GM21723 (cell line): Measurements from ENCODE around the gene PMP22.
"Not testable (repeated sequence)": the region's sequence is repeated elsewhere in the genome, so short reads cannot be mapped to it uniquely, and the experiment has no call there.

Experiments
- ATAC-seq: cut with Tn5 transposase; IDR thresholded peaks from one replicate; pipeline ENCODE4 v1.9.1; 2021; ENCODE audit warnings: mild to moderate bottlenecking, moderate library complexity; ENCODE audit not compliant: unreplicated experiment

Gene PMP22

GRCh38 chr17:15220785-15221184, 44.3 kb downstream of the PMP22 start:
- ATAC-seq: no peak

DNA sequence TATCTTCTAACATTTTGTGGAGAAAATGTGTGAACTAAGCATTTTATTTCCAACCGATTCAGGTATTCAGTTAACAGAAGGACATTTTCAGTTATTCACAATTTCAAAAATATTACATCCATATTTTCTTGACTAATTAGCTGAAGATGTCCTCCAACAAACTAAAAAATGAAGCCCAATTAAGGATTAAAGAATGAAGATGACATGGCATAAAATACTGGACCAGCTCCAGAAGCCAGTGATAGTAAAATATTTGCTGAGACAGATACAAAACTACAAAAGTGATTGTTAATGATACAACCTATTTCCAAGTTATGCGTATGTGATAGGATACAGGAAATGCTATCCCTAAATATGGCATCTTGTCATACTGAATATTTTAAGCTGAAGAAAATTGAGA, 48.6 kb downstream of the PMP22 start:
- ATAC-seq: no peak

DNA sequence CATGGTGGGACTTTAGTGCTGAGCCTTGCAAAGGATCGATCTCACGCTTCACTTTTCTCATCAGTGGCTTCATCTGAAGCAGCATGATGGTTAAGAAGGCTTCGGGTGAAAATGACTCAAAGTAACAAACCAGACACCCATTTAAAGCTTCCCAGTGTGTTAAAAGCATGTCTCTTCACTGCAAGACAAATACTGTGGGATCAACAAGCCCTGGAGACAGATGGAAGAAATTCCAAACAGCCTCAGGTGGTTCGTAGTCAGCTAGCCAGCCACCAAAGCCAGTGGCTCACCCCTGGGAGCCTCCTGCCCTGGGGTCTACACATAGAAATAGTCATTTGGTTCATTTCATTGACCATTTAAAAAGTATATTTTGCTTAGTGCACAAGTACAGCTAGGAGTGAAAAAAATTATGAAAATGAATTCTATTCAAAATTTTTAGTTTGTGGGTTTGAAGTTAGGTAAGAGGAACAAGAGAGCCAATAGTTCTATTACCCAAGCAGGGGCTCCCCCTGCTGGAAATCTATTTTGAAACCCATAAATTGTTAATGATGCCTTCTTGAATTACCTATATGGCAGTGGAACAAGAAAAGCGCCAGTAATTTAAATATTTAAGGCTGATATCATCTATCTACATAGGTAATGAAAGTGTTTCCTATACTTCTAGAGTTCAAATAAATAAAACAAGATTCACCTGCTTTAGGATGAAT, 51.6 kb downstream of the PMP22 start:
- no peak for ATAC-seq

DNA sequence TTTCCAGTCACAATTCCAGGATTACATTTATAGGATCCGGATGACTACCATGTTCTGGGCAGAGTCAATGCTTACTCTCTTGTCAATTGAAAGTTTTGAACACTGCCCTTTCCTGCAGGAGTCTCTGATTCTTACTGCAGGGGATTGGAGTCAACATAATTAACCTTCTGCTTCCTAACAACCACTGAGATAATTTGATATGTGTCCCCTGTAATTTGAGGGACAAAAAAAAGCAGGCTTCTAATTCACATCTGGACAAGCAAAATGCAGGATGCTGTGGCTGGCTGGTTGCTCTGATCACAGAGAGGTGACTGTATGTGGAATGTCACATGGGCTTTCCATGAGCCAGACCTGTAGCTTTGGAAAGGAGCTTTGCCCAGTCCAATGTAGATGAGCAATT, 54.9 kb downstream of the PMP22 start:
- ATAC-seq: no peak

DNA sequence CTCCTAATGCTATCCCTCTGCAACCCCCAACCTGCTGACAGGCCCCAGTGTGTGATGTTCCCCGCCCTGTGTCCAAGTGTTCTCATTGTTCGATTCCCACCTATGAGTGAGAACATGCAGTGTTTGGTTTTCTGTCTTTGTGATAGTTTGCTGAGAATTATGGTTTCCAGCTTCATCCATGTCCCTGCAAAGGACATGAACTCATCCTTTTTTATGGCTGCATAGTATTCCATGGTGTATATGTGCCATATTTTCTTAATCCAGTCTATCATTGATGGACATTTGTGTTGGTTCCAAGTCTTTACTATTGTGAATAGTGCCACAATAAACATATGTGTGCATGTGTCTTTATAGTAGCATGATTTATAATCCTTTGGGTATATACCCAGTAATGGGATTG, 62.1 kb downstream of the PMP22 start:
- ATAC-seq: not testable (repeated sequence)

DNA sequence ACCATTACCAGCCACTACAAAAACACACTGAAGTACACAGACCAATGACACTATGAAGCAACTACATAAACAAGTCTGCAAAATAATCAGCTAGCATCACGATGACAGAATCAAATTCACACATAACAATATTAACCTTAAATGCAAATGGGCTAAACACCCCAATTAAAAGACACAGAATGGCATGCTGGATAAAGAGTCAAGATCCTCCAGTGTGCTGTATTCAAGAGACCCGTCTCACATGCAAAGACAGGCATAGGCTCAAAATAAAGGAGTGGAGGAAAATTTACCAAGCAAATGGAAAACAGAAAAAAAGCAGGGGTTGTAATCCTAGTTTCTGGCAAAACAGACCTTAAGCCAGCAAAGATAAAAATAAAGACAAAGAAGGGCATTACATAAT, 64.6 kb downstream of the PMP22 start:
- not testable (repeated sequence) for ATAC-seq

GRCh38 chr17:15197229-15197628, 67.9 kb downstream of the PMP22 start:
- no peak for ATAC-seq

DNA sequence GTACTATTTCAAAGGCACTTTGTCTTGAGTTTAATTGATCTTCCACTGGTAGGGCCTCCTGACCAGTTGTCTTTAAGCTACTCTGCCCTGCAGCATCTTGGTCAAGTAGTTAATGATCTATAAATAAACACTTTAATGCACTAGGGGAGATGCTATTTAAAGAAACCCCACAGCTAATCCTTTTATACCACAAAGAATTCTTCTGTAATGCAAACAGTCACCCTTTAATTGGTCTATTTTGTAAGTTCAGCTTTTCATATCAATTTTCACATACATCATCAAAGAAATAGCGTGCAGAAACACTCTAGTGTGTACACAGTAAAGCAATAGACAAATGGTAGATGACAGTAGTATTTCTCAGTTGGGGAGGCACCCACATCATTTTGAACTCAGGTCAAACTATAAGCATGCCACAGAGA, 70.3 kb downstream of the PMP22 start:
- no peak for ATAC-seq

- ATAC-seq: no peak
Observed at GRCh38 chr17:15185625-15185991, 79.5 kb downstream of the PMP22 start.

DNA sequence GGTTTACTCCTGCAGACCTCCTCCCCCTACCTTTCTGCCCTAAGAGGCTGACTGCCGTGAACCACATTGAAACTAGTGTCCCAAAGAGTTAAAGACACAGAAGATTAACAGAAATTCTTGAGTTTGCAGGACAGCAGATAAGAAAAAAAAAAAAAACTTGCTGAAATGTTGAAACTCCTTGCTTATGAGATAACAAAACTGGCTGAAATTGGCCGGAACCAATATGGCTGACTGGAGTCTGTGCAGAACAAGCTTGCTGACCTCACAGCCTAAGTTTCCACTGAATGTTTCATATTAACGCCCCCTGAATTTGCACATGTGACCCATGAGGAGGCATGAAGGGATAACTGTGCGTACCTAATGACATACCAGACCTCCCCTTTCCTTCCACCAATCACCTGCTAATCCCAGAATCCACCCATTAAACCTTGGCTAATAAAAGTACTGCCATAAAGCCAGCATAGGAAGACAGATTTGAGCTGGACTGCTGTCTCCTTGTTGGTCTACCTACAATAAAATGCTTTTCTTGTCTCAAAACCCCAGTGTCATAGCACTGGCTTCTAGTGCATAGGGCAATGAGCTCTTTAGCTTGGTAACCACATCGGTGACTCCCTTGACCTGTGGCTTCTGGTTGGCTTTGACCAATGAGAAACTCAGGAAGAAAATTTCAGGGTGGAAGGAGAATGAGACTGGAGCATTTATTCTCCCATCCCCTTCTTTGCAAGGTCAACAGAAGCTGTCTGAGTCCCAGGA, 80.1 kb downstream of the PMP22 start:
- ATAC-seq: no peak

DNA sequence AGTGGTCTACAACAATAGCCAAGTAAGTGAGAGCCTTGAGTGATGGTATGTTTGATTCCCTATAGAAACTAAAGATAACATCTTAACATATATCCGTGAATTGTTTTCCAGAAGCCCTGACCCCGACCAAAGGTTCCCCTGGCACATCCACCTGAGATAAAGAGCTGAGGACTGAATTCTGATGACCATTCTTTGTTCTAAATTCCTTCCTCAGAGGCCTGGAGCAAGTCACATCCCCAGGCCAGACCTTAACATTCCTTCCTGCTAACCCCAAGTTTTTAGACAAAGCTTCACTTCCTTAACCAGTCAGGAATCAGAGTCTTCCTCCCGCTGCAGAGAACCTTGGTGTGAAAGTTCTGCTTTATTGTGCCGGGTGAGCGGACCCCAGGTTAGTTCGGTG, 83.3 kb downstream of the PMP22 start:
- ATAC-seq: no peak

DNA sequence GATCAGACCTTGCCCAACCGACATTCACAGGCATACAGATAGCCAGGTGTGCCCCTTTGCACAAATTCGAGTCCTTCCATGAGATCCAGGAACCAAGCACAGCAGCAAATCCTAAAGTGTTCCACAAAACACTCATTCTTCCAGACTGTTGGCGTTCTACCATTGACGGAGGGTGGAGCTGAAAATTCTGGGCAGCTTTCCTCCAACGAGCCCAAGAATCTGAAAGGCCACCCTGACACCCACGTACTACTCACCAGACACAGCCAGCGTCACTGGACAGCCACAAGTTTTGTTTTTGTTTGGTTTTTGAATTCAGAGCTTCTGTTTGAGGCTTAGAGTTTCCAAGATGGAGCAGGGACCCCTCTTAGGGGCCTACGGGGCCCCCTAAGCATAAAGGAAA, 83.8 kb downstream of the PMP22 start:
- no peak for ATAC-seq

DNA sequence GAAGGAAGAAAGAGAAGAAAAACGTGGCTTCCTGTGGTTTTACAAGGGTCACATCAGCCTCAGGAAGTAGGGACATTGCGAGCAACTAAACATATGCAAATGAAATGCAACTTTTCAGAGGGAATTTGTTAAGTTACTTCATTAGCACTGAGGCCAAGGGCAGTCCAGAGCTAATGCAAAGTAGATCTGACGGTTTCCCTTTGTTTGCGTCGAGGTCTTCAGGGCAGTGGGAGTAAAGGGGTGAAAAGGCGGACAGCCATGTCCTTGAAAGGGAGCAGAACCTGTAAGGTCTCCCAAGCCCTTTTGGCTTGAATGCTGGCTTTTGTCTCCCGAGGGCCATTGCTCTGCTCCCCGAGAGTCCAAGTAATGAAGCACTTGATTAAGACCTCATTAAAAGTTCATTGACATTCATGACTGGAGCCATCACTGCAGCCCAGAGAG, 85.0 kb downstream of the PMP22 start:
- ATAC-seq: no peak
